Choroid plexus epithelial cell (primary cell): ENCODE results near the gene ARSB.
"Not testable (repeated sequence)": the region's sequence is repeated elsewhere in the genome, so short reads cannot be mapped to it uniquely, and the experiment has no call there.

Source experiments
- DNase-seq: peaks from one replicate; pipeline ENCODE4 v3.0.0-alpha.2; 2010; ENCODE audit warnings: low read depth
- H3K4me3 ChIP-seq: 2 replicates; pipeline ENCODE4 v1.5.1; 2011; ENCODE audit warnings: low read depth, mild to moderate bottlenecking, control low read depth, low read length, moderate library complexity
- CTCF ChIP-seq: conservative IDR thresholded peaks from 2 replicates; pipeline ENCODE4 v1.5.1; 2011; ENCODE audit warnings: low read depth, mild to moderate bottlenecking, control low read depth, inconsistent platforms, low read length, moderate library complexity

ARSB gene

GRCh38 chr5:78765756-78766411 is 219.2 kb downstream of the ARSB start:
- DNase-seq: no peak
- H3K4me3 ChIP-seq: no peak overlapping the region
- TF ChIP-seq CTCF: no peak

- no peak overlapping the region for H3K4me3 ChIP-seq
- TF ChIP-seq CTCF: no peak
- DNase-seq: no peak
These were observed 220.0 kb downstream of the ARSB start for GRCh38 chr5:78765116-78765515.

- no peak overlapping the region for H3K4me3 ChIP-seq
- no peak for DNase-seq
- TF ChIP-seq CTCF: no peak
These were observed 221.4 kb downstream of the ARSB start for GRCh38 chr5:78763659-78764189.

GRCh38 chr5:78762743-78763142 is 222.4 kb downstream of the ARSB start:
- DNase-seq, H3K4me3 ChIP-seq: not testable (repeated sequence)

GRCh38 chr5:78761840-78762239 is 223.3 kb downstream of the ARSB start:
- TF ChIP-seq CTCF: no peak
- no peak for DNase-seq
- no peak overlapping the region for H3K4me3 ChIP-seq

GRCh38 chr5:78760770-78761169 is 224.3 kb downstream of the ARSB start:
- DNase-seq: no peak
- no peak overlapping the region for H3K4me3 ChIP-seq
- peak; percentile 58 for TF ChIP-seq CTCF

GRCh38 chr5:78760366-78760765 is 224.7 kb downstream of the ARSB start:
- DNase-seq: no peak
- H3K4me3 ChIP-seq: no peak overlapping the region
- TF ChIP-seq CTCF: no peak
